HEK293 (cell line): ENCODE results near the gene POC5.

Experiments used
- YY1 ChIP-seq: fragments of 450-650 bp; formaldehyde crosslinking; IDR thresholded peaks from 2 replicates; pipeline ENCODE4 v1.5.1; 2018; ENCODE audit warnings: missing biosample characterization, missing genetic modification characterization
- ZNF561 ChIP-seq: fragments of 450-650 bp; IDR thresholded peaks from 2 replicates; pipeline ENCODE4 v1.5.1; 2018; ENCODE audit warnings: missing biosample characterization, missing genetic modification characterization, borderline replicate concordance
- ZNF792 ChIP-seq: fragments of 450-650 bp; formaldehyde crosslinking; IDR thresholded peaks from 2 replicates; pipeline ENCODE4 v1.5.1; 2016; ENCODE audit warnings: missing biosample characterization, missing genetic modification characterization
- ZSCAN18 ChIP-seq: fragments of 450-650 bp; formaldehyde crosslinking; IDR thresholded peaks from 2 replicates; pipeline ENCODE4 v1.5.1; 2016; ENCODE audit warnings: missing biosample characterization, missing genetic modification characterization
- TF ChIP-seq, protein P1 (sequence below): fragments of 450-650 bp; formaldehyde crosslinking; IDR thresholded peaks from 2 replicates; pipeline ENCODE4 v1.5.1; 2016; ENCODE audit warnings: missing biosample characterization, missing genetic modification characterization

- TF ChIP-seq ZNF792 (tag by site-specific recombination) (no peak), YY1 (tag by site-specific recombination) (no peak), ZSCAN18 (no peak), ZNF561 (tag by site-specific recombination) (no peak)
- TF ChIP-seq, protein P1, sequence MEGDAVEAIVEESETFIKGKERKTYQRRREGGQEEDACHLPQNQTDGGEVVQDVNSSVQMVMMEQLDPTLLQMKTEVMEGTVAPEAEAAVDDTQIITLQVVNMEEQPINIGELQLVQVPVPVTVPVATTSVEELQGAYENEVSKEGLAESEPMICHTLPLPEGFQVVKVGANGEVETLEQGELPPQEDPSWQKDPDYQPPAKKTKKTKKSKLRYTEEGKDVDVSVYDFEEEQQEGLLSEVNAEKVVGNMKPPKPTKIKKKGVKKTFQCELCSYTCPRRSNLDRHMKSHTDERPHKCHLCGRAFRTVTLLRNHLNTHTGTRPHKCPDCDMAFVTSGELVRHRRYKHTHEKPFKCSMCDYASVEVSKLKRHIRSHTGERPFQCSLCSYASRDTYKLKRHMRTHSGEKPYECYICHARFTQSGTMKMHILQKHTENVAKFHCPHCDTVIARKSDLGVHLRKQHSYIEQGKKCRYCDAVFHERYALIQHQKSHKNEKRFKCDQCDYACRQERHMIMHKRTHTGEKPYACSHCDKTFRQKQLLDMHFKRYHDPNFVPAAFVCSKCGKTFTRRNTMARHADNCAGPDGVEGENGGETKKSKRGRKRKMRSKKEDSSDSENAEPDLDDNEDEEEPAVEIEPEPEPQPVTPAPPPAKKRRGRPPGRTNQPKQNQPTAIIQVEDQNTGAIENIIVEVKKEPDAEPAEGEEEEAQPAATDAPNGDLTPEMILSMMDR (tag by site-specific recombination): no peak
Measured at GRCh38 chr5:75756211-75756610, 39.0 kb upstream of the POC5 start.
